ENCODE measurements around the gene TSPEAR. TPM values are rescaled to one million over a fixed set of nuclear protein-coding genes. Genes with fewer than 3 reads are reported as not detected.

The TSPEAR gene
- total RNA-seq, 1 experiment from 2014 or later: not detected

DNA sequence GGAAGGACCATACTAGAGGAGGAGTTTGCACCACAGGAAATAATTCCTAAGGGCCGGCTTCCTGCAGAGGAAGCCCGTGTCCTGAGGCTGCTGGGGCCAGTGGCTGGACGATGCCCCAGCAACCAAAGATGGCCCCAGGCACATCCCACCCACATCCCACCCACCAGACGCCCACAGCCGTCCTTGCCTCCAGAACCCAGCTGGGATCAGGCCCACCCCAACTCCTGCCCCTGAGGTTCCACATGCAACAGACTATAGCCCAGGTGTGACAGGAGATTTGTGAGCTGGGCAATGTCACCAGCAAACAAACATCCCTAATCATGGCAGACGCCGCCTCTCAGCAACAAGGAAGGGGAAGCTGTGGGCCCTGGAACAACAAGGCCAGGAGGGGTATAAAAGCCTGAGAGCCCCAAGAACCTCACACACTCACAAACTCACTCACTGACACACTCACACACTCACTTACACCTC is 84.7 kb downstream of the TSPEAR start, which contains the start of gene KRTAP10-9:
KRTAP10-9 (plus strand) TSS at position 421 of the 471 bp plus-strand sequence. CDS start 79 bp downstream, outside the sequence.
- no TSS peak for BruUV-seq (replicated peaks)
- no peaks in the 10 kb centered on the region for H3K36me3 ChIP-seq (ENCODE audit: control insufficient read depth, insufficient read depth, low read length)
- no peak within 1 kb of the TSS for H3K27ac ChIP-seq (ENCODE audit: low read length)
- CTCF ChIA-PET: interaction anchor here (0.6 kb wide), 1 partner anchor 97 kb away, joined by 10 read pairs; no protein-coding TSS in a partner anchor
- ATAC-seq (no peak), DNase-seq (ENCODE audit: low read depth, low spot score) (no peak)
- intact Hi-C loops (cut with micrococcal nuclease; ENCODE audit: unreplicated experiment): no loop called here
- H3K27me3 ChIP-seq (ENCODE audit: control insufficient read depth, insufficient read depth, low read length): no peaks in the 10 kb centered on the region
- in situ Hi-C loops (cut with HindIII; ENCODE audit: low pct_unique_long_range_greater_than_20kb, low sequenced_read_pairs): no loop called here
- peaks cover 7% of the 10 kb centered on the region; the same call in 1 of the 2 replicates for H3K9me3 ChIP-seq (ENCODE audit: control insufficient read depth, insufficient read depth, low read depth, low read length)
- POLR2A ChIA-PET: no interaction called here
- TF ChIP-seq, protein P1, sequence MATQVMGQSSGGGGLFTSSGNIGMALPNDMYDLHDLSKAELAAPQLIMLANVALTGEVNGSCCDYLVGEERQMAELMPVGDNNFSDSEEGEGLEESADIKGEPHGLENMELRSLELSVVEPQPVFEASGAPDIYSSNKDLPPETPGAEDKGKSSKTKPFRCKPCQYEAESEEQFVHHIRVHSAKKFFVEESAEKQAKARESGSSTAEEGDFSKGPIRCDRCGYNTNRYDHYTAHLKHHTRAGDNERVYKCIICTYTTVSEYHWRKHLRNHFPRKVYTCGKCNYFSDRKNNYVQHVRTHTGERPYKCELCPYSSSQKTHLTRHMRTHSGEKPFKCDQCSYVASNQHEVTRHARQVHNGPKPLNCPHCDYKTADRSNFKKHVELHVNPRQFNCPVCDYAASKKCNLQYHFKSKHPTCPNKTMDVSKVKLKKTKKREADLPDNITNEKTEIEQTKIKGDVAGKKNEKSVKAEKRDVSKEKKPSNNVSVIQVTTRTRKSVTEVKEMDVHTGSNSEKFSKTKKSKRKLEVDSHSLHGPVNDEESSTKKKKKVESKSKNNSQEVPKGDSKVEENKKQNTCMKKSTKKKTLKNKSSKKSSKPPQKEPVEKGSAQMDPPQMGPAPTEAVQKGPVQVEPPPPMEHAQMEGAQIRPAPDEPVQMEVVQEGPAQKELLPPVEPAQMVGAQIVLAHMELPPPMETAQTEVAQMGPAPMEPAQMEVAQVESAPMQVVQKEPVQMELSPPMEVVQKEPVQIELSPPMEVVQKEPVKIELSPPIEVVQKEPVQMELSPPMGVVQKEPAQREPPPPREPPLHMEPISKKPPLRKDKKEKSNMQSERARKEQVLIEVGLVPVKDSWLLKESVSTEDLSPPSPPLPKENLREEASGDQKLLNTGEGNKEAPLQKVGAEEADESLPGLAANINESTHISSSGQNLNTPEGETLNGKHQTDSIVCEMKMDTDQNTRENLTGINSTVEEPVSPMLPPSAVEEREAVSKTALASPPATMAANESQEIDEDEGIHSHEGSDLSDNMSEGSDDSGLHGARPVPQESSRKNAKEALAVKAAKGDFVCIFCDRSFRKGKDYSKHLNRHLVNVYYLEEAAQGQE (IDR thresholded peaks at IDR 0.05; ENCODE audit: insufficient read depth in 1 of 2, low read depth in 2 of 2, low read length in 1 of 2): no peak
- TF ChIP-seq POLR2AphosphoS5 (IDR thresholded peaks at IDR 0.05; ENCODE audit: low read depth, low read length): no peak
- TF ChIP-seq SIN3A (IDR thresholded peaks at IDR 0.05; ENCODE audit: borderline replicate concordance, insufficient read depth, low read depth, low read length): no peak
- no peak for TF ChIP-seq TCF7L2 (IDR thresholded peaks at IDR 0.05; ENCODE audit: low read depth, low read length)
- TF ChIP-seq, protein P2, sequence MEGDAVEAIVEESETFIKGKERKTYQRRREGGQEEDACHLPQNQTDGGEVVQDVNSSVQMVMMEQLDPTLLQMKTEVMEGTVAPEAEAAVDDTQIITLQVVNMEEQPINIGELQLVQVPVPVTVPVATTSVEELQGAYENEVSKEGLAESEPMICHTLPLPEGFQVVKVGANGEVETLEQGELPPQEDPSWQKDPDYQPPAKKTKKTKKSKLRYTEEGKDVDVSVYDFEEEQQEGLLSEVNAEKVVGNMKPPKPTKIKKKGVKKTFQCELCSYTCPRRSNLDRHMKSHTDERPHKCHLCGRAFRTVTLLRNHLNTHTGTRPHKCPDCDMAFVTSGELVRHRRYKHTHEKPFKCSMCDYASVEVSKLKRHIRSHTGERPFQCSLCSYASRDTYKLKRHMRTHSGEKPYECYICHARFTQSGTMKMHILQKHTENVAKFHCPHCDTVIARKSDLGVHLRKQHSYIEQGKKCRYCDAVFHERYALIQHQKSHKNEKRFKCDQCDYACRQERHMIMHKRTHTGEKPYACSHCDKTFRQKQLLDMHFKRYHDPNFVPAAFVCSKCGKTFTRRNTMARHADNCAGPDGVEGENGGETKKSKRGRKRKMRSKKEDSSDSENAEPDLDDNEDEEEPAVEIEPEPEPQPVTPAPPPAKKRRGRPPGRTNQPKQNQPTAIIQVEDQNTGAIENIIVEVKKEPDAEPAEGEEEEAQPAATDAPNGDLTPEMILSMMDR (IDR thresholded peaks at IDR 0.05): no peak
- H3K4me1 ChIP-seq (ENCODE audit: control insufficient read depth, insufficient read depth, low read length): no peaks in the 10 kb centered on the region
- H3K4me3 ChIP-seq (ENCODE audit: low read depth in 2 of 2, low read length in 2 of 2): no peak within 1 kb of the TSS

DNA sequence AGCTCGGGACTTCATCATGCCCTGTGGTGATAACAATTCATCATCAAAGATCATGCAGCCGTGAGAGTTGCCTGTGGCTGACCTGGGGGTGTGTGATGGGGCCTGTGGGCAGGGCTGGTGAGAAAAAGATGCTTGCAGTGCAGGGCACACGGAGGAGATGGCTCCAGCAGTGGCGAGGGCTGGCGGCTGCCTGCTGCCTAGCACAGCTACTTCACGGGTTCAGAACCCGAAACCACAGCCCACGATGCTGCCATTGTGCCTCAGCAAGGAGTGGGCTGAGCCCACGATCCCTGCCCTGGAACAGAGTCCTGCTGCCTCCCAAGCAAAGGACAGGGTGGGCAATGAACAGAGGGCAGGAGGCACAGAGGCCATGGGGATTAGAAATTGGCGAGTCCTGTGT is 85.1 kb downstream of the TSPEAR start:
- H3K36me3 ChIP-seq (ENCODE audit: control insufficient read depth, insufficient read depth, low read length): no peaks in the 10 kb centered on the region
- no TSS peak for BruUV-seq (replicated peaks)
- no peak overlapping the region for H3K4me3 ChIP-seq (ENCODE audit: low read depth in 2 of 2, low read length in 2 of 2)
- no peaks in the 10 kb centered on the region for H3K4me1 ChIP-seq (ENCODE audit: control insufficient read depth, insufficient read depth, low read length)
- TF ChIP-seq, protein P1 (IDR thresholded peaks at IDR 0.05; ENCODE audit: insufficient read depth in 1 of 2, low read depth in 2 of 2, low read length in 1 of 2): no peak
- TF ChIP-seq, protein P2 (IDR thresholded peaks at IDR 0.05): no peak
- TF ChIP-seq SIN3A (IDR thresholded peaks at IDR 0.05; ENCODE audit: borderline replicate concordance, insufficient read depth, low read depth, low read length) (no peak), POLR2AphosphoS5 (IDR thresholded peaks at IDR 0.05; ENCODE audit: low read depth, low read length) (no peak), TCF7L2 (IDR thresholded peaks at IDR 0.05; ENCODE audit: low read depth, low read length) (no peak)
- no peaks in the 10 kb centered on the region for H3K27me3 ChIP-seq (ENCODE audit: control insufficient read depth, insufficient read depth, low read length)
- ChIA-PET CTCF (no interaction called here), POLR2A (no interaction called here)
- DNase-seq (ENCODE audit: low read depth, low spot score) (no peak), ATAC-seq (no peak)
- intact Hi-C loops (cut with micrococcal nuclease; ENCODE audit: unreplicated experiment): no loop called here
- H3K9me3 ChIP-seq (ENCODE audit: control insufficient read depth, insufficient read depth, low read depth, low read length): peaks cover 7% of the 10 kb centered on the region; the same call in 1 of the 2 replicates
- in situ Hi-C loops (cut with HindIII; ENCODE audit: low pct_unique_long_range_greater_than_20kb, low sequenced_read_pairs): no loop called here
- no peak overlapping the region for H3K27ac ChIP-seq (ENCODE audit: low read length)
